Upper lobe of left lung (tissue), 4 donors: ENCODE measurements around the gene SLC6A17.
A peak's percentile ranks its signal among the peaks of the same experiment; 100 is the strongest.

Experiments used
- CTCF ChIP-seq, 6 experiments: fragments of 450-650 bp in 4 of 6; fragments of 200-600 bp in 2 of 6; sonication (generic) in 2 of 6; IDR thresholded peaks; one replicate each; pipeline ENCODE4 v1.5.1; 2016 to 2019; ENCODE audit warnings: antibody characterized with exemption in 6 of 6
- EP300 ChIP-seq, 4 donors: sonication (generic); formaldehyde crosslinking; IDR thresholded peaks; one replicate each; pipeline ENCODE4 v1.5.1; 2017; ENCODE audit warnings: antibody characterized with exemption in 4 of 4, control low read depth in 2 of 4
- POLR2A ChIP-seq, 4 donors: fragments of 450-650 bp; IDR thresholded peaks; one replicate each; pipeline ENCODE4 v1.5.1; 2016 to 2017; ENCODE audit warnings: antibody characterized with exemption in 4 of 4, mild to moderate bottlenecking in 2 of 4

DNA sequence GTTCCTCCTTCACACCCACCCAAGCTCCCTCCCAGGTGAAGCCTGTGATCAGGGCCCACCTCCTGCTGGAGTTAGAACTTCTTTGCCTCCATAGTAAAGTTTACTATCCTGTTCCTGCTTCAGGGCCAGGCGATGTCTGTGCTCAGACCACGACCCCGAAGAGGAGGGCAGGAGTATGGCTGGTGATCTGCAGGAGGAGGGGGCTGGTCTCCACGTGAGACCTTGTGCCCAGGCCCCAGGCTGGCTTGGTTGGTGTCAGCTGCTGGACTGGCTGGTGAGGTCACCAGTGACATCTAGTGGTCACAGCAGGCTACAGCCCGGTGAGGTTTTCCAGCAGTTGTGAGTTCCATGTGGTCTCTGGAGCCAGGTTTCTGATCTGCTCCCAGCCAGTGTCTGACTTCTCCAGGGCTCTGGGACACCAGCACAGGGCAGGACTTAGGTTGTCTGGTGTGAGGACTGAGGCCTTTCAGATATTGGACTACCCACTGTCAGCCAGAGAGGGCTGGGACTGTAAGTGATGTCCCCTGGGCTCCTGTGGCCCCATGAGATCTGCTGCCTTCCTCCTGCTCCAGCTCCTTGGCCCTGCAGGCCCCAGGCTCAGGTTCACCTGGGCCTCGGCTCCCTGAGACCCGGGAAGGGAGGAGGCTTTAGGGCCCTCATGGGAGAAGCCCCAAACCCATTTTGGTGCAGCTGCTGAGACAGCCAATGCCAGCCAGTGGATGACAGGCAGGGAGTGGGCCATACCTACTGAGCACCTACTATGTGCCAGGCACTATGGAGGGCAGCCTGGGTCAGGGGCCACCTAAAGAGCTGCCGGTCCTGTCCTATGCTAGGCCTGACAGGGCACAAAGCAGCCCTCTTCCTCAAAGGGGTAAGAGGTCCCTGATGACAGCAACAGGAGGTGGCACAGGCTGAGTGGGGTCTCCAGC lies 44.0 kb upstream of the SLC6A17 start:
- TF ChIP-seq CTCF (IDR thresholded peaks at IDR 0.05): peak; percentile 78 to 89 (median 84)
- TF ChIP-seq EP300 (IDR thresholded peaks at IDR 0.05): no peak
- no peak for TF ChIP-seq POLR2A (IDR thresholded peaks at IDR 0.05)
